H1 (cell line): ENCODE results near the gene BRSK2. TPM values are rescaled to one million over a fixed set of nuclear protein-coding genes. Genes with fewer than 3 reads are reported as not detected.

Experiments
- CTCF ChIA-PET: fragments of 300-600 bp; sonication (Branson Sonifier 250); formaldehyde crosslinking; loops from one replicate; lab custom pipeline; 2021; ENCODE audit not compliant: partially characterized antibody; lab: Charles Lee
- POLR2A ChIA-PET: fragments of 300-600 bp; sonication (Branson Sonifier 250); formaldehyde crosslinking; loops from one replicate; lab custom pipeline; 2021; ENCODE audit warnings: inconsistent platforms; ENCODE audit not compliant: partially characterized antibody; lab: Charles Lee
- DNase-seq, 2 experiments: peaks; one replicate each; pipeline versions ENCODE4 v3.0.0 to v3.0.0-alpha.2; 2010 to 2022; ENCODE audit warnings: low spot score in 2 of 2, low read depth in 1 of 2, mixed read lengths in 1 of 2
- FAIRE-seq: peaks from 2 replicates; lab custom pipeline; 2011; peaks lifted over from hg19 to GRCh38; lab: Jason Lieb, UNC
- H2AFZ ChIP-seq: 2 replicates; pipeline ENCODE4 v1.8.1; 2012; ENCODE audit warnings: low read length, inconsistent platforms
- H2AK5ac ChIP-seq: 2 replicates; pipeline ENCODE4 v1.6.1; 2013; ENCODE audit warnings: low read depth, low read length
- H2BK120ac ChIP-seq: replicated peaks from 2 replicates; pipeline ENCODE3; 2013; ENCODE audit warnings: low read depth, low read length, inconsistent platforms
- H2BK12ac ChIP-seq: 2 replicates; pipeline ENCODE4 v1.6.1; 2013; ENCODE audit warnings: low read depth, low read length
- H2BK15ac ChIP-seq: 2 replicates; pipeline ENCODE4 v1.6.1; 2013; ENCODE audit warnings: low read length
- H2BK20ac ChIP-seq: 2 replicates; pipeline ENCODE4 v1.6.1; 2013; ENCODE audit warnings: low read length
- H2BK5ac ChIP-seq: 2 replicates; pipeline ENCODE4 v1.6.1; 2013; ENCODE audit warnings: low read depth, low read length
- H3K14ac ChIP-seq: 2 replicates; pipeline ENCODE4 v1.6.1; 2013; ENCODE audit warnings: inconsistent platforms; ENCODE audit not compliant: insufficient read length
- H3K18ac ChIP-seq: 2 replicates; pipeline ENCODE4 v1.6.1; 2013; ENCODE audit warnings: low read length; ENCODE audit errors: extremely low read depth
- H3K23ac ChIP-seq: 2 replicates; pipeline ENCODE4 v1.6.1; 2013; ENCODE audit warnings: inconsistent platforms; ENCODE audit not compliant: insufficient read length
- H3K23me2 ChIP-seq: 2 replicates; pipeline ENCODE4 v1.6.1; 2013; ENCODE audit warnings: low read depth, low read length
- H3K27ac ChIP-seq: 2 replicates; pipeline ENCODE4 v1.6.1; 2011; ENCODE audit warnings: low read depth, low read length, inconsistent platforms
- H3K27me3 ChIP-seq, 4 experiments: replicated peaks in 1 of 4; 1 replicate in 1 of 4; 2 replicates in 3 of 4; pipeline versions ENCODE4 v1.6.1 to v1.8.1; 2011 to 2013; ENCODE audit warnings: low read length in 3 of 4, mild to moderate bottlenecking in 3 of 4, inconsistent platforms in 2 of 4, mixed read lengths in 2 of 4, moderate library complexity in 1 of 4; ENCODE audit not compliant: control insufficient read depth in 3 of 4, insufficient read depth in 3 of 4; ENCODE audit errors: extremely low read depth in 1 of 4
- H3K36me3 ChIP-seq, 4 experiments: 2 replicates each; pipeline versions ENCODE4 v1.6.1 to v1.8.1; 2011 to 2013; ENCODE audit warnings: mild to moderate bottlenecking in 4 of 4, low read length in 3 of 4, moderate library complexity in 2 of 4, control low read depth in 1 of 4, inconsistent platforms in 1 of 4; ENCODE audit not compliant: insufficient read depth in 4 of 4, control insufficient read depth in 2 of 4
- H3K4ac ChIP-seq: replicated peaks from 2 replicates; pipeline ENCODE3; 2013; ENCODE audit warnings: low read length, low read depth, mixed read lengths, inconsistent platforms; ENCODE audit not compliant: insufficient read length
- H3K4me1 ChIP-seq, 4 experiments: replicated peaks in 1 of 4; 1 replicate in 1 of 4; 2 replicates in 3 of 4; pipeline versions ENCODE4 v1.6.1 to v1.8.1; 2011 to 2013; ENCODE audit warnings: low read length in 3 of 4, inconsistent platforms in 2 of 4, mixed read lengths in 1 of 4; ENCODE audit not compliant: insufficient read depth in 4 of 4, control insufficient read depth in 3 of 4
- H3K4me2 ChIP-seq, 2 experiments: 2 replicates each; pipeline versions ENCODE4 v1.6.1 to v1.8.1; 2011 to 2013; ENCODE audit warnings: low read depth in 2 of 2, low read length in 2 of 2, control low read depth in 1 of 2, inconsistent platforms in 1 of 2, mild to moderate bottlenecking in 1 of 2; ENCODE audit not compliant: insufficient read depth in 1 of 2
- H3K4me3 ChIP-seq, 4 experiments: fragments of 200-600, 300-600 bp in 1 of 4; sonication (generic), shearing (Covaris generic), sonication (Bioruptor Twin) in 1 of 4; 2 replicates each; pipeline versions ENCODE4 v1.5.1 to v1.8.1; 2011 to 2016; ENCODE audit warnings: low read length in 4 of 4, low read depth in 3 of 4, control low read depth in 2 of 4, inconsistent platforms in 2 of 4, mild to moderate bottlenecking in 2 of 4, mixed read lengths in 1 of 4, moderate library complexity in 1 of 4; ENCODE audit not compliant: insufficient read depth in 2 of 4; ENCODE audit errors: extremely low read depth in 1 of 4
- H3K56ac ChIP-seq: replicated peaks from 2 replicates; pipeline ENCODE3; 2013; ENCODE audit warnings: low read depth, mild to moderate bottlenecking, mixed read lengths, low read length, inconsistent platforms; ENCODE audit not compliant: insufficient read length
- H3K79me1 ChIP-seq: 2 replicates; pipeline ENCODE4 v1.6.1; 2013; ENCODE audit warnings: low read depth, low read length, control low read depth
- H3K79me2 ChIP-seq, 2 experiments: 2 replicates each; pipeline versions ENCODE4 v1.6.1 to v1.8.1; 2012 to 2013; ENCODE audit warnings: low read length in 2 of 2, mild to moderate bottlenecking in 2 of 2, inconsistent platforms in 1 of 2; ENCODE audit not compliant: insufficient read depth in 2 of 2, control insufficient read depth in 1 of 2
- H3K9ac ChIP-seq, 4 experiments: replicated peaks in 1 of 4; 1 replicate in 1 of 4; 2 replicates in 3 of 4; pipeline versions ENCODE4 v1.6.1 to v1.8.1; 2011 to 2013; ENCODE audit warnings: low read depth in 3 of 4, low read length in 3 of 4, control low read depth in 2 of 4, mild to moderate bottlenecking in 2 of 4, moderate library complexity in 2 of 4, inconsistent platforms in 1 of 4; ENCODE audit errors: extremely low read depth in 1 of 4
- H3K9me3 ChIP-seq, 2 experiments: 2 replicates each; pipeline versions ENCODE4 v1.6.1 to v1.8.1; 2012 to 2013; ENCODE audit warnings: mild to moderate bottlenecking in 2 of 2, moderate library complexity in 2 of 2, control low read depth in 1 of 2, inconsistent platforms in 1 of 2, low read depth in 1 of 2, low read length in 1 of 2, mixed read lengths in 1 of 2; ENCODE audit not compliant: insufficient read depth in 2 of 2
- H4K20me1 ChIP-seq, 2 experiments: replicated peaks in 1 of 2; 2 replicates each; pipeline versions ENCODE3 to v1.8.1; 2011 to 2013; ENCODE audit warnings: inconsistent platforms in 2 of 2, low read length in 2 of 2, mild to moderate bottlenecking in 1 of 2; ENCODE audit not compliant: insufficient read depth in 2 of 2, control insufficient read depth in 1 of 2
- H4K5ac ChIP-seq: 2 replicates; pipeline ENCODE4 v1.6.1; 2013; ENCODE audit warnings: low read length, low read depth, mixed read lengths, inconsistent platforms; ENCODE audit not compliant: insufficient read length
- H4K8ac ChIP-seq: 2 replicates; pipeline ENCODE4 v1.8.0; 2013; ENCODE audit warnings: mild to moderate bottlenecking, moderate library complexity, low read length, inconsistent platforms; ENCODE audit not compliant: insufficient read depth; ENCODE audit errors: extremely low read depth
- H4K91ac ChIP-seq: replicated peaks from 2 replicates; pipeline ENCODE3; 2013; ENCODE audit warnings: low read length, mixed read lengths, inconsistent platforms; ENCODE audit not compliant: insufficient read length
- WGBS, 2 experiments: shearing (Covaris generic) in 1 of 2; methylation state at CpG; one replicate each; pipeline versions ENCODE4 v1.1.6 to v1.1.7; 2013 to 2015; ENCODE audit warnings: low lambda C conversion rate in 2 of 2, mixed read lengths in 2 of 2, inconsistent platforms in 1 of 2, low coverage in 1 of 2, missing lambda C conversion rate in 1 of 2; ENCODE audit not compliant: insufficient replicate concordance in 2 of 2, insufficient coverage in 1 of 2, insufficient read length in 1 of 2; ENCODE audit errors: extremely low coverage in 1 of 2, missing lambda C conversion rate in 1 of 2; 5-methylcytosine and 5-hydroxymethylcytosine counted together
- polyA plus RNA-seq, 7 experiments: library from polyadenylated mRNA; depleted of rRNA in 3 of 7; stranded (reverse) in 5 of 7; unstranded in 2 of 7; fragments of >200 nt in 5 of 7; fragments of 200-250 nt in 2 of 7; gene quantifications; 1 replicate in 5 of 7; 2 replicates in 1 of 7; 4 replicates in 1 of 7; pipeline versions ENCODE4 v1.2.1 to v1.2.3, GENCODE V29; 2011 to 2013; ENCODE audit warnings: missing spikeins in 2 of 7, mixed read lengths in 2 of 7
- total RNA-seq: library from RNA; stranded (reverse); fragmentation: NEBNext Ultra II Directional; extraction: Animal tissue kit (Norgen Biotek cat#: 25700); gene quantifications from 2 replicates; pipeline ENCODE4 v1.2.1, GENCODE V29; 2021

The BRSK2 gene
- total and polyA plus RNA-seq, 2 of the 8 experiments (the other 6 are each of a cell fraction or from before 2014, with no cell fraction given) = 17.3 to 27.1 TPM

DNA sequence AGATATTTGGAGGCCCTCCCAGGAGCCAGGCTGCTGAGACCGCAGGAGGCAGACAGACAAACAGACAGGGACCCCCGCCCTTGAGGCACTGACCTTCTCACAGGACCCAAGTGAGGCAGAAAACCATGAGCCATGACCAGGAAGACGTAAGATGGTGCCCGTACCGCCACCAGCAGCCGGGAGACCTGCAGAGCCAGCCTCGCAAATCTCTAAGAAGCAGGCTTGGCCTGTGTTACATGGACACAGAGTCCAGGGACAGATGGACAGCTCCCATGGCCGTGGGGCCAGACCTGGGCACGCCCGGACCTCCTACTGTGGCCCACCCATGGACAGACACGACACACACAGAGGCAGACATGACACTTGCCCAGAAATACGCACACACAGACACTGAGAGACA, 49.6 kb upstream of the BRSK2 start:
- Histone ChIP-seq H2BK15ac (peak overlapping the region; percentile 72; the same call in 1 of the 2 replicates), H3K4me1 (peaks cover 2 to 8% (median 5%) of the 10 kb centered on the region in 4 experiments; a peak in 5 of 7 replicates), H2BK5ac (no peak overlapping the region), H3K27ac (no peak overlapping the region), H2BK120ac (no peak overlapping the region), H3K56ac (peak overlapping the region; percentile 32), H3K4ac (no peak overlapping the region), H4K20me1 (peaks cover 0 to 1% of the 10 kb centered on the region in 2 experiments), H3K23me2 (peaks cover 13% of the 10 kb centered on the region), H3K9ac (no peak overlapping the region), H2AFZ (no peak overlapping the region), H3K79me2 (no peaks in the 10 kb centered on the region), H3K79me1 (no peaks in the 10 kb centered on the region), H2BK12ac (0 out of 2 replicates have a peak overlapping the region, but pooled peaks have one; percentile 39), H3K4me2 (no peak overlapping the region), H3K14ac (no peak overlapping the region), H3K36me3 (no peaks in the 10 kb centered on the region; a peak in 1 of 8 replicates), H2BK20ac (no peak overlapping the region), H3K18ac (no peak overlapping the region), H4K5ac (no peak overlapping the region), H3K9me3 (peaks cover 0 to 3% of the 10 kb centered on the region in 2 experiments; a peak in 1 of 4 replicates), H4K8ac (no peak overlapping the region), H3K23ac (no peak overlapping the region), H3K4me3 (no peak overlapping the region), H3K27me3 (peaks cover 8 to 34% (median 27%) of the 10 kb centered on the region in 4 experiments), H4K91ac (no peak overlapping the region), H2AK5ac (no peak overlapping the region)
- CTCF ChIA-PET = no interaction called here
- DNase-seq (peak in 1 of 2 experiments; percentile 32), FAIRE-seq (no peak)
- POLR2A ChIA-PET = no interaction called here
- WGBS, 2 experiments = 88% methylated on average over 12 of the region's 12 CpGs; no CpG with 5 or more reads in 1 of the 2 experiments
